DND-41 (cell line): ENCODE results near the gene IRX2.

ENCODE experiments used
- CTCF ChIP-seq: IDR thresholded peaks from 2 replicates; pipeline ENCODE4 v1.5.1; 2012; ENCODE audit warnings: borderline replicate concordance, low read length, moderate library complexity, mild to moderate bottlenecking; ENCODE audit not compliant: poor library complexity, severe bottlenecking; ENCODE audit errors: extremely low read depth
- EZH2 ChIP-seq: IDR thresholded peaks from 3 replicates; pipeline ENCODE4 v1.6.1; 2012; ENCODE audit warnings: borderline replicate concordance, low read depth, mild to moderate bottlenecking, moderate library complexity, low read length, inconsistent platforms; ENCODE audit not compliant: severe bottlenecking

GRCh38 chr5:2763533-2763794 lies 12.0 kb upstream of the IRX2 start:
- TF ChIP-seq CTCF (no peak), EZH2 (no peak)
